Effector memory CD4-positive, alpha-beta T cell (primary cell): Measurements from ENCODE around the gene SPACA4.

Experiments
- DNase-seq, 3 donors: peaks; one replicate each; pipeline ENCODE4 v3.0.0-alpha.2; 2020
- H3K27ac ChIP-seq: 2 replicates; pipeline ENCODE4 v1.7.0; 2013; ENCODE audit warnings: mild to moderate bottlenecking, low read length, moderate library complexity; ENCODE audit not compliant: insufficient read depth, poor library complexity, severe bottlenecking
- H3K27me3 ChIP-seq: replicated peaks from 2 replicates; pipeline ENCODE4 v1.7.0; 2013; ENCODE audit warnings: mild to moderate bottlenecking, low read length; ENCODE audit not compliant: insufficient read depth, control insufficient read depth, poor library complexity, severe bottlenecking
- H3K36me3 ChIP-seq: 2 replicates; pipeline ENCODE4 v1.7.0; 2013; ENCODE audit warnings: mild to moderate bottlenecking, low read length, moderate library complexity; ENCODE audit not compliant: control insufficient read depth, insufficient read depth
- H3K4me1 ChIP-seq: 2 replicates; pipeline ENCODE4 v1.7.0; 2013; ENCODE audit warnings: low read length, mild to moderate bottlenecking; ENCODE audit not compliant: control insufficient read depth, insufficient read depth, poor library complexity, severe bottlenecking
- H3K4me3 ChIP-seq: 2 replicates; pipeline ENCODE4 v1.7.0; 2013; ENCODE audit warnings: low read length, low read depth, mild to moderate bottlenecking; ENCODE audit not compliant: insufficient read depth, poor library complexity, severe bottlenecking
- H3K9me3 ChIP-seq: 2 replicates; pipeline ENCODE4 v1.7.0; 2013; ENCODE audit warnings: mild to moderate bottlenecking, low read length, moderate library complexity; ENCODE audit not compliant: control insufficient read depth

SPACA4 gene

DNA sequence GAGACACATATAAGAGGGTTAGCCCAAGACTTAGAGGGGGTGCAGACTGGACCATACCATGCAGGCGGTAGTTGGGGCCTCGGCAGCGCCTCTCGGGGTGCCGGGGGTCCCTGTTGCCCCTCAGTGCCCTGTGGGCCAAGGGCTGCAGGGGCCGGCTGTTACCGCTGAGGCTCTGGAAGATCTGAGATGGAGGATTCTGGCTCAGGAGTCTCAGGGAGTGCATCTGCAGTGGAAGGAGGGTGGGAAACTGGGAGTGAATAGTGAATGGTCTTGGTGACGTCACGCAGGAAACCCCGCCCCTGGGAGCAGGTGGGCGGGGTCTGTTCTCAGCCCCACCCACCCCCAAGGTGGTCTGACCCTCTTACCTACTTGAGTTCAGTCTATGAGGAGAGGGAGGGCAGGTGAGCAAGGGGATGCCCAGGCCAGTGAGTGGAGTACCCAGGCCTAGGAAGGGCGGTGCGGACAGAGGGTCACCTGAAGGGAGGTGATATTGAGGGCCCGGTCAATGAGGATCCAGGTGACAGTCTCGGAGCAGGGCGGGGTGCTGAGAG is 32.4 kb downstream of the SPACA4 start:
- H3K4me1 ChIP-seq = peaks cover 13% of the 10 kb centered on the region
- DNase-seq = no peak
- H3K27ac ChIP-seq = peak overlapping the region; percentile 88
- no peak overlapping the region for H3K4me3 ChIP-seq
- H3K36me3 ChIP-seq = no peaks in the 10 kb centered on the region
- H3K27me3 ChIP-seq = no peaks in the 10 kb centered on the region
- no peaks in the 10 kb centered on the region for H3K9me3 ChIP-seq

DNA sequence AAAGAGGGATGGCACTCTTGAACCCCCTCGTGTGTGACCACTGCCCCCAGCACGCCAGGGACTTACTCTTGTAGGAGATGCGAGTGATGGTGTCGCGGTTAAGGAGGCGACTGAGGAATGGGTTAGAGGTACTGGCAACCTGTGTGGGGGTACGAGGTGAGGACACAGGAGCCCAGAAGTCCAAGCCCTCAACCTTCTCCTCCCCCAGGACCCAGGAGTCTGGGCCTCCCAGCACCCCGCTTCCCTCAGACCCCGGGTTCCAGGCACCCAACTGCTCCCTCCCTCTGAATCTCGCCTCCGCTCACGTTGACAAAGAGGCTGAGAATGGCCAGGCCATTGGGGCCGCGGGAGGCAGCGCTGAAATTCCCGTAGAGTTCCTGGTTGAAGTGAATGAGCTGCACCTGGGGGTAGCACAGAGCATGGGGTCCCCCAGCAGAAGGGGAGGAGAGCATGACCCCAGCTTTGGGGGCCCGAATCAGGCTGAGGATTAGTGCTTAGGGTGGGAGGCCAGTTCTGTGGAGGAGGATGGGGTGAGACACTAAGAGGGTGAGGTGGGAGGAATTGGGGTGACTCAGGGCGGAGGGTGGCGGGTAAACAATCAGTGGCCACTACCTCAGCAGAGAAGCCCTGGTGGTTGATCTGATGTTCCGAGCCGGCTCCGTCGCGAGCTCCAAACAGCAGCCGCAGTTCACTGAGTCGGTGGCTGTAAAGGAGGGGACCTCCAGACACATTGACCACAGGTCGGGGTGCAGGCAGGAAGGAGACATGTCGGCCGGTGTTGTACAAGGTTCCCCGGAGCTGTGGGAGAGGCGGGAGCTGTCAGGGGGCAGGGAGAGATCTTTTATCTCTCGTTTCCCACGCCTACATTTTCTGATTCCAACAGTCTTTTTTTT is 33.2 kb downstream of the SPACA4 start:
- peak in 1 of 3 donors; percentile 38 for DNase-seq
- H3K27ac ChIP-seq = no peak overlapping the region
- no peaks in the 10 kb centered on the region for H3K27me3 ChIP-seq
- no peak overlapping the region for H3K4me3 ChIP-seq
- peaks cover 11% of the 10 kb centered on the region for H3K4me1 ChIP-seq
- H3K9me3 ChIP-seq = no peaks in the 10 kb centered on the region
- H3K36me3 ChIP-seq = no peaks in the 10 kb centered on the region

DNA sequence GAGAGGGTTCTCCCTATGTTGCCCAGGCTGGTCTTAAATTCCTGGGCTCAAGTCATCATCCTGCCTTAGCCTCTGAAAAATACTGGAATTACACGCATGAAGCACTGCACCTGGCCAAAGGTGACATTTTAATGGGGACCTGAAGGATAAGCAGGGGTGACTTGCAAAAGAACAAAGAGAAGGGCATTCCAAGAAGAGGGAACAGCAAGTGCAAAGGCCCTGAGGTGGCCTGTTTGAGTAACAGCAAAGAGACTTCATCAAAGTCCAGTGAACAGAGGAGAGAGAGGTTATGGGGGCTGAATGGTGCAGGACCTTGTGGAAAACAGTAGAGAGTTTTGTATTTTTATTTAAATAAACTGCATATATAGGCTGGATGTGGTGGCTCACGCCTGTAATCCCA is 35.3 kb downstream of the SPACA4 start:
- Histone ChIP-seq H3K27me3 (no peaks in the 10 kb centered on the region), H3K36me3 (no peaks in the 10 kb centered on the region), H3K27ac (no peak overlapping the region), H3K4me3 (no peak overlapping the region), H3K4me1 (peaks cover 21% of the 10 kb centered on the region), H3K9me3 (no peaks in the 10 kb centered on the region)
- DNase-seq = no peak

DNA sequence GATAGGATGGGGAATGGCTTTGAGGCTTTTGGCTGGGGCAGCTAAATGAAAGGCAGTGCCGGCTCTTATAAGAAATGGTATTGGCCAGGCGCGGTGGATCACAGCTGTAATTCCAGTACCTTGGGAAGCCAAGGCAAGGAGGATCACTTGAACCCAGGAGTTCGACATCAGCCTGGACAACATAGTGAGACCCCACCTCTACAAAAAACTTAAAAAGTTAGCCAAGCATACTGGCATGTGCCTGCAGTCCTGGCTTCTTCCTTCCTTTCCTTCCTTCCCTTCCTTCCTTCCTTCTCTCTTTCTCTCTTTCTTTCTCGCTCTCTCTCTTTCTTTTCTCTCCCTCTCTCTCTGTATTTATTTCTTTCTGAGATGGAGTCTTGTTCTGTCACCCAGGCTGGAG is 36.3 kb downstream of the SPACA4 start:
- Histone ChIP-seq H3K36me3 (no peaks in the 10 kb centered on the region), H3K4me3 (no peak overlapping the region), H3K4me1 (peaks cover 26% of the 10 kb centered on the region), H3K9me3 (no peaks in the 10 kb centered on the region), H3K27ac (no peak overlapping the region), H3K27me3 (no peaks in the 10 kb centered on the region)
- no peak for DNase-seq

DNA sequence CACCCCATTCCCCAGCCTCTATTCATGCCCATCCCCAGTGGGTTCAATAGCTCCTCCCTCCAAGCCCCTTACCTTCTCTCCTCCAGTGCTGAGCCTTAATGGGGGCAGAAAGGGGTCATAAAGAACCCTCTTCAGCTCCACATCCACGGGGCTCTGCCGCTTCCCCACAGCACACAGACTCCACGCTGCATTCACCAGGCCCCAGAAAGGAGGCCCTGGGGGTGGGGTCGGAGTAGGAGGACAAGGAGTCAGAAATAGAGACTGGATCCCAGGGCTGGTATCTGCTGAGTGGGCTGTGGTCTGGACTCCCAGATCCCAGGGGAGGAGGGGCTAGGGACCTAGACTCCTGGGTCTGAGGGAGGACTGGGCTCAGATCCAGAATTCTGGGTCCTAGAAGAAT is 37.8 kb downstream of the SPACA4 start:
- no peak overlapping the region for H3K27ac ChIP-seq

DNA sequence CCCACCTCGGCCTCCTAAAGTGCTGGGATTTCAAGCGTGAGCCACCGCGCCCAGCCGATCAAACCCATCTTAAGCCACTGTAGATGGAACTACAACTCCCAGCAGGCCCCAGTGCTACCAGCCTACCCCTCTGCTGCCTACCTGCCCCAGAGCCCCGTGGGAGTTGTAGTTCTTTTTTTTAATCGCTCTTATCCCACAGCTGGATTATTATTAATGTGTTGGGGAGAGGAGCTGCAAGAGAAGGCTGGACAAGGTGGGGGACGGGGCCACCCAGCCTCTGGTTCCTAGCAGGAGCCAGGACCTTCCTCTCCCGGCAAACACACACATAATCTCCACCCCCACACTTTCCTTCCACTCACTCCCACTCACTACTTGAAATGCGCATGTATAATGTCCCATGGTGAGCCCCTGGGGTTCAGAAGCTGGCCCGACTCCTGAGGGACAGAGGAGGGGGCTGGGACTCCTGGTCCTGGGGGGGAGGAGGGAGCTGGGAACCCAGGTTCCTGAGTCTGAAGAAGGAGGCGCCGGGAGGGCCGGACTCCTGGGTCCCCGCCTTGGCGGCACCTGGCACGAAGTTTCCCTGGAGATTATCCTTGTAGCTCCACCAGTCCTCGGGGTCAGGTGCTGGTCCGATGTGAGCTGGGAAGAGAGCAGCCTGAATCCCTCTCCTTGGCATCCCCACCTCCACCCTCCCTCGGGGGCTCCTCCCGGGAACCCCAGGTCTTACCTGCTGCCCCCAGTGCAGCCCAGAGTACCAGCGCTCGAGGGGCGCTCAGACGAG is 38.5 kb downstream of the SPACA4 start:
- no peaks in the 10 kb centered on the region for H3K36me3 ChIP-seq
- H3K4me3 ChIP-seq = peak overlapping the region; percentile 59
- H3K9me3 ChIP-seq = no peaks in the 10 kb centered on the region
- H3K27ac ChIP-seq = peak overlapping the region; percentile 85
- peak; percentile 50 to 68 (median 58) for DNase-seq
- H3K4me1 ChIP-seq = peaks cover 26% of the 10 kb centered on the region
- no peaks in the 10 kb centered on the region for H3K27me3 ChIP-seq

More for the DNA sequence above, 37.8 kb downstream of the SPACA4 start:
- Histone ChIP-seq H3K36me3 (no peaks in the 10 kb centered on the region), H3K9me3 (no peaks in the 10 kb centered on the region), H3K4me3 (no peak overlapping the region), H3K4me1 (peaks cover 26% of the 10 kb centered on the region), H3K27me3 (no peaks in the 10 kb centered on the region)
- no peak for DNase-seq

DNA sequence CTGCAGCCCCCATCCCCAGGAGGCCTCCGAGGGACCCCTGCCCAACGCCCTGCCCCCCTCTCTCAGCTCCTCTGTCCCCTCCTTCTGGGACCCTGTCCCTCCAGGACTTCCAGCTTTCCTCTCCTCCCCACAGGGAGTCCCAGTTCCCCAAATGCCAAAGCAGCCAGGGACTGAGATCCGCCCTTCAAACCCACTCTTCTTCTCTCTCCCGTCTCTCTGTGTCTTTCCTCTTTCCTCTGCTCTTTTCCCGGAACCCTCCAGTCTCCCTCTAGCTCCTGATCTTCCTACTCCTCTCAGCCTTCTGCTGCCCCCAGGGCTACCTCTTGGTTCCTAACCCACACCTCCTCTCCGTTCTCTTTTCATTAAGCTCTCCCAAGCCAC is 39.1 kb downstream of the SPACA4 start:
- Histone ChIP-seq H3K36me3 (no peaks in the 10 kb centered on the region), H3K9me3 (no peaks in the 10 kb centered on the region), H3K27me3 (no peaks in the 10 kb centered on the region), H3K27ac (peak overlapping the region; percentile 85), H3K4me3 (peak overlapping the region; percentile 59), H3K4me1 (peaks cover 26% of the 10 kb centered on the region)
- no peak for DNase-seq

DNA sequence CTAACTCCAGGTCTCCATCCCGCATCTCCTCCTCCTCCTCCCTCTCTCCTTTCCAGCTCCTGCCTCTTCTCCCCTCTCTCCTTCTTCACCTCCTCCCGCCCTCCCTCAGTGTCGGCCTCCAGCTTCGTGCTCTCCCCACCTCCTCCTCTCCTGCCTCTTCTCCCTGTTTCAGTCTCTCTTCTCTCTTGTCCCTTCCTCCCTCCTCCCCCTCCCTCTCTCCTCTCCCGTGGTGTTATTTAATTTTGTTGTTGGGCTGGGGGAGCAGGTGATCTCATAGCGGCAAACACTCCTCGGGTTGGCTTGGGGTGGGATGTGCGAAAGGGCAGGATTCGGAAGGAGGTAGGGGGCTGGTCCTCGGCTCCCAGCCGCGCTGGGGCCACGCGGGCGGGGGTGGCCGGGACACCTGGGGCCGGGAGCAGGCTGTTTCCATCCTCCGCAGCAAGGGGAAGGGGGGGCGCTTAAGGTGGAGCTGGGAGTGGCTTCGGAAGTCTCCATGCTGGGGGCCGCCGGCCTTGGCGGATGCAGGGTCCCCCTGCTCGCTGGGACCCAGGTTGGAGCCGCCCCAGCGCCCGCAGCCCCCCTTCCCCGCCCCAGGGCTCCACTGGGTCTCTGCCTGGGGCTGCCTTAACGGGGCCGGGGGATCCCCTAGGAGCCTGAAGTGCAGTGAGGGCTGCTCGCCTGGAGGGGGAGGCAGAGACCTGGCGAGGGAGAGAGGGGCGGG is 39.6 kb downstream of the SPACA4 start, which contains the start of gene CA11:
Gene CA11, minus strand, starts transcription at position 187 of the 721 bp plus-strand sequence. CDS start 555 bp downstream, outside the sequence.
- no peaks in the 10 kb centered on the region for H3K27me3 ChIP-seq
- H3K4me3 ChIP-seq = peak within 1 kb of the TSS; percentile 59
- H3K27ac ChIP-seq = peak within 1 kb of the TSS; percentile 85
- no peaks in the 10 kb centered on the region for H3K36me3 ChIP-seq
- peak; percentile 84 to 89 (median 88) for DNase-seq
- H3K9me3 ChIP-seq = no peaks in the 10 kb centered on the region
- peaks cover 26% of the 10 kb centered on the region for H3K4me1 ChIP-seq

DNA sequence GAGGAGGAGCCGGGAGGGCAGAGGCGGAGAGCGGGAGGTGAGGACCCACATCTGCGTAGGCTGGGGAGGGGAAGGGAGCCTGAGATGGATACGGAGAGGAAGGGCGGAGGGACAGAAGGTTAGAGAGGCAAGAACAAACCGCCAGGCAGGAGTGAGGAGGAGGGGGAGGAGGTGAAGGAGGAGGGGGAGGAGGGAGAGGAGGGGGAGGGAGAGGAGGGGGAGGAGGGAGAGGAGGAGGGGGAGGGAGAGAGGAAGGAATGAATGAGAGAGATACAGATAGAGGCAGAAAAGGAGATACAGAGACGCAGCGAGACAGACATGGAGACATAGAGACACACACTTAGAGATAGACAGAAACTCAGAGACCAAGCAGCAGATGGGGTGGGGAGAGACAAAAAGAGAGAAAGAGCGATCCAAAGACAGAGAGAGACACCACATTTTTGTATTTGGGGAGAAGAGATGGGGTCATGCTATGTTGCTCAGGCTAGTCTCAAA is 40.2 kb downstream of the SPACA4 start:
- H3K4me3 ChIP-seq = peak overlapping the region; percentile 59
- no peaks in the 10 kb centered on the region for H3K27me3 ChIP-seq
- DNase-seq = no peak
- H3K4me1 ChIP-seq = peaks cover 26% of the 10 kb centered on the region
- no peaks in the 10 kb centered on the region for H3K9me3 ChIP-seq
- no peaks in the 10 kb centered on the region for H3K36me3 ChIP-seq
- peak overlapping the region; percentile 85 for H3K27ac ChIP-seq
